Memory B cell (primary cell): ENCODE measurements around the gene ALK.

Experiments used
- ATAC-seq: fragments of 150-1000 bp; cut with Tn5 transposase; 2 replicates; pipeline ENCODE4 v1.10.0; 2021; ENCODE audit warnings: low read depth, mild to moderate bottlenecking, moderate library complexity
- DNase-seq, 2 donors: peaks; one replicate each; pipeline ENCODE4 v3.0.0; 2022; ENCODE audit warnings: low spot score in 2 of 2
- H3K27ac Mint-ChIP-seq: one replicate; pipeline ENCODE4 v1.8.0; 2022; ENCODE audit warnings: mild to moderate bottlenecking, moderate library complexity, mixed read lengths
- H3K27me3 Mint-ChIP-seq: one replicate; pipeline ENCODE4 v1.8.0; 2022; ENCODE audit warnings: mixed read lengths
- H3K36me3 Mint-ChIP-seq: one replicate; pipeline ENCODE4 v1.8.0; 2022; ENCODE audit warnings: mild to moderate bottlenecking, mixed read lengths
- H3K4me1 Mint-ChIP-seq: one replicate; pipeline ENCODE4 v1.8.0; 2022; ENCODE audit warnings: mixed read lengths
- H3K4me3 Mint-ChIP-seq: one replicate; pipeline ENCODE4 v1.8.0; 2022; ENCODE audit warnings: mild to moderate bottlenecking, moderate library complexity, mixed read lengths
- H3K9me3 Mint-ChIP-seq: one replicate; pipeline ENCODE4 v1.8.0; 2022; ENCODE audit warnings: mixed read lengths

The ALK gene

DNA sequence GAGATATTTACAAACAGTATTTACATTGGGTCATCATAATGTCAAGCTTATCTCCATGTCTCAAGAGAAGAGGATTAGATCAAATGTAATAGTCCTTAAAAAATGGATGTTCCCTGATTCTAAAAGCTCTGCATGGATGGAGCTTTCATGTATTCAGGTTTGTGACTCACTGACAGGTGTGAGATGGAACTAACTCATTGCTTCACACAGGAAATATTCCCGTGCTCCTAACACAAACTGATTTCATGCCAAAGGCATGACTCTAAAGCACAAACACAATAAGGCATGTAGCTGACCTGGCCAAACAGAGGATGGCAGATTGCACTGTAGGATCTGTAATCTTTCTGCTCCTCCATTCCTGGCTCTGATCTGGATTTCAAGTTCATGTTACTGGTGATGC is 110.0 kb downstream of the ALK start:
- H3K4me3 Mint-ChIP-seq: no peak overlapping the region
- H3K4me1 Mint-ChIP-seq: no peaks in the 10 kb centered on the region
- no peak for DNase-seq
- no peak for ATAC-seq
- H3K27me3 Mint-ChIP-seq: peaks cover 12% of the 10 kb centered on the region
- H3K27ac Mint-ChIP-seq: no peak overlapping the region
- H3K36me3 Mint-ChIP-seq: no peaks in the 10 kb centered on the region
- H3K9me3 Mint-ChIP-seq: no peaks in the 10 kb centered on the region

DNA sequence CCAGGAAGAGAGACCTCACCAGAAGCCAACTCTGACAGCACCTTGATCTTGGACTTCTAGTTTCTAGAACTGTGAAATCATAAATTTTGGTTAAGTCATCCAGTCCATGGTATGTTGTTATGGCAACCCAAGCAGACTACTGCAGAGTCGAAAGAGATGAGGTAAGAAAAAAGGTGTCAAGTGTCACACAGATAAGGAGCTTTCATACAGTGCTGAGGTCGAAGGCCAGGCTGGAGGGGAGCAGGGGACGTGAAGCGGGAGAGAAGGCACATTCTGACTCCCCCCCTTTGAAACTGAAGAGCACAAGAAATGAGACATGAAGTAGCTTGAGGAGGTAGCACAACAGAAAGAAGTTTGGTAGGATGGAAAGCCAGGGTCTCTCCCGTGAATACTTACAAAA is 110.4 kb downstream of the ALK start:
- ATAC-seq: no peak
- Mint-ChIP-seq H3K27me3 (peaks cover 14% of the 10 kb centered on the region), H3K9me3 (peaks cover 1% of the 10 kb centered on the region), H3K36me3 (no peaks in the 10 kb centered on the region), H3K4me1 (no peaks in the 10 kb centered on the region), H3K4me3 (no peak overlapping the region), H3K27ac (no peak overlapping the region)
- no peak for DNase-seq

DNA sequence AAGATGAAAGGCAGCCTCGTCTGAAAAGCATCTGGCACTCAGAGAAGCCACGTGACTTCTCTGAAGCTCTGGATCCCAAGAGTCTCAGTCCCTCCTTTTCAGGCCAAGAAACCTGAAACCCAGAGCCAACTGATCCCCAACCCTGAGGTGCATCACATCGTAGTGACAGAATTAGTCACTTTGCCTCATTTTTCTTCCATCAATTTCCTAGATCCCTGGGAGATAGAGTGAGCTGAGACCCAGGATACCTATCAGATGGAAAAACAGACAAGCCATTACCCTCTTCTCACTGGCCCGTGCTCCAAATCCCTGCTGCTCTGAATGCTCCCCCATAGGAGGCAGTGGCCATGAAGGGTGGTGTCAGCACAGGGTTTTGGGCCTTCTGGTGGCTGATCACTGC is 113.1 kb downstream of the ALK start:
- H3K27ac Mint-ChIP-seq: no peak overlapping the region
- H3K4me1 Mint-ChIP-seq: no peaks in the 10 kb centered on the region
- peaks cover 1% of the 10 kb centered on the region for H3K9me3 Mint-ChIP-seq
- ATAC-seq (no peak), DNase-seq (no peak)
- no peaks in the 10 kb centered on the region for H3K36me3 Mint-ChIP-seq
- H3K4me3 Mint-ChIP-seq: no peak overlapping the region
- peaks cover 16% of the 10 kb centered on the region for H3K27me3 Mint-ChIP-seq

DNA sequence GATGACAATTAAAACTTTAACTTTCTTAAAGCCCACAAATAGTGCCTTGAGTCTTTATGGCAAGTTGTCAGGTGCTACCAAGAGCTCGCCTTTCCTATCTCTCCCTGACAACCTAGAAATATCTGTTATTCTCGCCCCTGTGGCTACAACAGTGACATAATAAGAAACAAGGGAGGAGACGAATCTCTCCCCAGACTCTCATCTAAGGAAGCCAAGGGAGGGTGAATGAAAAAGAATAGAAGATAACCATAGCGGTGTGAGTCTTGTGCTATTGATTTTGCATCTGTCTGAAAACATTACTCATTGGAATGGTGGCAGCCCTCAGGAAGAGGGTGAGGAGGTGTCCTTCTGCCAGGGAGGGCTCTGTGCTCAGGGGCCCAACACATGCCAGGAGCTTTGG is 114.3 kb downstream of the ALK start:
- H3K27ac Mint-ChIP-seq: no peak overlapping the region
- DNase-seq (no peak), ATAC-seq (no peak)
- no peak overlapping the region for H3K4me3 Mint-ChIP-seq
- H3K27me3 Mint-ChIP-seq: peaks cover 14% of the 10 kb centered on the region
- no peaks in the 10 kb centered on the region for H3K36me3 Mint-ChIP-seq
- no peaks in the 10 kb centered on the region for H3K4me1 Mint-ChIP-seq
- H3K9me3 Mint-ChIP-seq: peaks cover 1% of the 10 kb centered on the region

DNA sequence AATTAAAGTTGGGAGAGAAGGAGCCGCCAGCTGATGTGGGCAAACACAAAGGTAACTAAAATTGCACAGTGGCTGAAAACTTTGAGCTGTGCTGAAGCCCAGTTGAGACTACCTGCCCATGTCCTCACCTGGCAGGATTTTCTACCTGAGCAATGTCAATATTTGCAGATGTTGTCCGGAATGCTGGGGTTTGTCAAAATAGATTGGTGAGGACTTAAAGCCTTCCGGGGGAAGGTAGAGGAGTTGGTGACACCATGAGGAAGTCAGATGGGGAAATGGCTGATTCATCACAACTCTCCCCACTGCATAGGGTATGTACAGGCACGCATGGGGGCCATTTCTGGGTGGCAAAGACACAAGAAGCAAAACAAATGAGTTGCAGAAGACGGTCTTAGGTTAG is 114.9 kb downstream of the ALK start:
- Mint-ChIP-seq H3K27ac (no peak overlapping the region), H3K9me3 (peaks cover 1% of the 10 kb centered on the region), H3K4me3 (no peak overlapping the region), H3K4me1 (no peaks in the 10 kb centered on the region), H3K27me3 (peaks cover 12% of the 10 kb centered on the region), H3K36me3 (no peaks in the 10 kb centered on the region)
- ATAC-seq: no peak
- DNase-seq: no peak

DNA sequence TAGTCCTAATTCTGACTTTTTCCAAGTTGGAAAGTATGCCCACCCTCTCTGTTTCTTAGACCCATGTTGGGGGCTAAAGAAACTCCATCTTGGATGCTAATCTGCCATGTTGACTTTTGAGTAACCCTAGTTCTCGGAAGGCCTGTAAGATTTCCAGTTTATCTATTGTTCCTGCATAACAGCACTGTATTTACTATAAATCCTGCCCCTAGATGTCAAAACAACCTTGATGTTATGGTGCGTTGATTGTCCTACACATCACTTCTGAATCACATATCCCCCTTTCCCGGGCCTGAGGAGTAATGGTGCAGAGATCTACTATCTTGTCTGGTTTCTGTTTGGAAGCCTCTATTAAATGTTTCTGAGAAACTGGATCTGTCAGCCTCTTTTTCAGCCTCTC is 116.7 kb downstream of the ALK start:
- no peak for ATAC-seq
- no peak overlapping the region for H3K4me3 Mint-ChIP-seq
- no peaks in the 10 kb centered on the region for H3K4me1 Mint-ChIP-seq
- H3K27me3 Mint-ChIP-seq: peaks cover 12% of the 10 kb centered on the region
- H3K36me3 Mint-ChIP-seq: no peaks in the 10 kb centered on the region
- no peak for DNase-seq
- no peak overlapping the region for H3K27ac Mint-ChIP-seq
- peaks cover 1% of the 10 kb centered on the region for H3K9me3 Mint-ChIP-seq

DNA sequence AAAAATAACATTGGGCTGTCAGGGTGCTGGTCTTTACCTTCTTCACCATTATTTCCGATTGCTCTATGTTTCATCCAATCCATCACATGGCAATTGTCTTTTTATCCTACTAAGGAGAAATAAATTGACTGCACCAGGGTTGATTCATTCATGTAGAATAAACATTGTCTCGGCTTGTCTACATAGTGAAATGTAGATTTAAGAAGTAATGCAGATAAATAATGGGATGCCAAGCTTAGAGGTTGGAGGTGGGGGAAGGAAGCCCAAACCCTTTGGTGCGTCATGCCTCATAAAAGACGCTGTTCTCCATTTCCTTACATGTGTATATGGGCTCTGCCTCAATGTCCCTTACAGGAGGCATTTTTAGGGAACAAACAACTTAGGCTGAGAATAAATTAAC is 117.8 kb downstream of the ALK start:
- ATAC-seq: no peak
- peaks cover 1% of the 10 kb centered on the region for H3K9me3 Mint-ChIP-seq
- no peak for DNase-seq
- peaks cover 11% of the 10 kb centered on the region for H3K27me3 Mint-ChIP-seq
- H3K36me3 Mint-ChIP-seq: no peaks in the 10 kb centered on the region
- H3K27ac Mint-ChIP-seq: no peak overlapping the region
- no peaks in the 10 kb centered on the region for H3K4me1 Mint-ChIP-seq
- H3K4me3 Mint-ChIP-seq: no peak overlapping the region

DNA sequence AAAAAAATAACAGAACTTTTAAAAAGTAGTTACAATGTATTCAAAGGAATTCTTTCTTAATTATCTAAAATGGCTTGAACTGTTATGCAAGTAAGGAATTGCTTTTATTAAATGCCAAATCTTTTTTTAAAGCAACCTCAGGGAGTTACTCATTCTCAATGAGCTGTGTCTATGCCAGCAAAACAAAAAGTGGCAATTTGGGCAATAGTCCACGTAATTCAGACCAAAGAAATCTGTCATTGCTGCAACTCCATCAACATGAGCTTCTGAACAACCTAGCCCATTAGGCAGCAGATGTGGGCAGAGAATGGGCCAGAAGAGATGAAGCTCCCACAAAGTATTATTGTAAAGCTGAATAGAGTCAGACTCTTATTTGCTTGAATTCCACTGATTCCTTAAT is 118.4 kb downstream of the ALK start:
- peaks cover 11% of the 10 kb centered on the region for H3K27me3 Mint-ChIP-seq
- no peak overlapping the region for H3K4me3 Mint-ChIP-seq
- no peaks in the 10 kb centered on the region for H3K36me3 Mint-ChIP-seq
- H3K4me1 Mint-ChIP-seq: no peaks in the 10 kb centered on the region
- DNase-seq (no peak), ATAC-seq (no peak)
- peaks cover 1% of the 10 kb centered on the region for H3K9me3 Mint-ChIP-seq
- no peak overlapping the region for H3K27ac Mint-ChIP-seq

DNA sequence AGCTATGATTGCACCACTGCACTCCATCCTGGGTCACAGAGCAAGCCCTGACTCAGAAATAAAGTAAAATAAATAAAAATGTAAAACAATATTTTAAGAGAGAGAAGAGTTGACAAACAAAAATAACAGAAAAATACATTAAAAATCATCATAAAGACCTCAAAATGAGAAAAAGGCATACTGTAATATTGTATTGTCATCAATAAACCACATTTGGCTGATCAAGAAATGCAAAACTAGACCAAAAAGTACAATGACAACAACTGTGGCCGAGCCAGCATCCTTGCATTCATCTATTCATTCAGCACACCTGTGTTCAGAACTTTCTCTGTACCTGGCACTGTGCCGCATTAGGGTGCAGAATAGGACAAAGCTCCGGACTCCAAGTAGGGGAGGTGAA is 121.8 kb downstream of the ALK start:
- no peaks in the 10 kb centered on the region for H3K9me3 Mint-ChIP-seq

DNA sequence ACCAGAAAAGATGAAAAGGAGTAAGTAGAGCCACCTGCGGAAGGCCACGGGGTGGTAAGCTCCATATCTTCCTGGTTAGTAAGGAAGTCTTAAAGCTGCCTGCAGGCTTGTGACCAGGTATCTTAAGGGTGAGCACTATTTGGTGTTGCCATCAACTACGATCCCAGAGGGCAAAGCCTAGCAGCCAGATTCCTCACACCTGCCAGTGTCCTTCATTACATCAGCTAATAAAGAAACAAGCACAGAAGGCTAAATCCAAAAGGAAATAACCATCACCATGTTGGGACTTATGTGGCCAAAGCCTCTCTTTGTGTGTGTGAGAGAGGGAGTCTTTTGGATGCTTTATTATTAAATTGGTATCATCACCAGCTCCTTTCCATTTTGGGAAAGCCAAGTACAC is 123.5 kb downstream of the ALK start:
- no peaks in the 10 kb centered on the region for H3K36me3 Mint-ChIP-seq
- H3K27me3 Mint-ChIP-seq: peaks cover 6% of the 10 kb centered on the region
- no peak overlapping the region for H3K4me3 Mint-ChIP-seq
- DNase-seq: no peak
- ATAC-seq: no peak
- no peaks in the 10 kb centered on the region for H3K4me1 Mint-ChIP-seq
- peaks cover 3% of the 10 kb centered on the region for H3K9me3 Mint-ChIP-seq
- H3K27ac Mint-ChIP-seq: no peak overlapping the region

More for the DNA sequence above, 121.8 kb downstream of the ALK start:
- no peak for DNase-seq
- no peak overlapping the region for H3K4me3 Mint-ChIP-seq
- ATAC-seq: no peak
- H3K4me1 Mint-ChIP-seq: no peaks in the 10 kb centered on the region
- H3K27ac Mint-ChIP-seq: no peak overlapping the region
- H3K36me3 Mint-ChIP-seq: no peaks in the 10 kb centered on the region
- H3K27me3 Mint-ChIP-seq: peaks cover 6% of the 10 kb centered on the region

DNA sequence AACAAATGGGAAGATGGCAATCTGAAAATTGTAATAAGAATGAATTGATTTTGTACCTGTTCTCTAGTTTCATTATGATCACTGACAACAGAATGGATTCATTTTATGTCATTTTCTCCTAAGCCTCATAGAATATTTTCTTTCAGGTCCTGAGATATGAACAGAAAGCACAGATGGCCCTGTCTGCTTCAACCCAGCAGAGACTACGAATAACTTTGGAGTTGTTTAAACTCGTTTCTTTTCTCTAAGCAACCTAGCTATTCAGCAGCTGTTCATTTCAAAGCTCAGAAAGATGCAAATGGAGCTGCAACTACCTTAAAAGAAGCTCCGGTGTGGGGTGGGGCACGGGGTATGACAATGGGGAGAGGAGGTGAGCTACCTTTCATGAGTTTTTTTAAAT is 124.9 kb downstream of the ALK start:
- Mint-ChIP-seq H3K4me1 (no peaks in the 10 kb centered on the region), H3K4me3 (no peak overlapping the region), H3K27ac (no peak overlapping the region), H3K9me3 (peaks cover 3% of the 10 kb centered on the region), H3K27me3 (peaks cover 5% of the 10 kb centered on the region), H3K36me3 (no peaks in the 10 kb centered on the region)
- no peak for ATAC-seq
- DNase-seq: no peak

DNA sequence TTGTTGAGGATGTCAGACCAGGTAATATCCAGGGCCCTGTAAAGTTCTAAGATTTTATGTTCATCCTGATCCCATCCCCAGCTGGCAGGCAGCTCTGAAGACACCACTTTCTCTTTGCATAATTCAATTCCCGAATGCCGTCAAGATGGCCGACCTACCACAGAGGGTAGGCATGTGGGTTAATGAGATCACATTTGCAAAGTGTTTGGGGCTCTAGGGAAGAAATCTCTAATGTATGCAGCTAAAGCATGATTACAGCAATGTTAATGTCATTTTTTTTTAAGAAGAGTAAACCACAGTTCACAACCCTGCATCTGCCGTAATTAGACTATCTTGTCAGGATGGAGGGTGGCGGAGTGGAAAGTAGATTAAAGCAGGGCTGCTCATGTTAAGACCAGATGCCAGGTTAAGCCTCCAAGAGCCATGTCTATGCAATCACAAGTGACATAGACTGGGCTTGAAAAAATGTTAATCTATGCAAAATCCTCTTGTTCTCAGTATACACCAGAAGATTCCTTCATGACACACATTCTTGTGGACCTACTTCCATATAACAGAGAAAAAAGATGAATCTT is 131.4 kb downstream of the ALK start:
- DNase-seq (no peak), ATAC-seq (no peak)
- peaks cover 3% of the 10 kb centered on the region for H3K9me3 Mint-ChIP-seq
- H3K27me3 Mint-ChIP-seq: peaks cover 5% of the 10 kb centered on the region
- H3K36me3 Mint-ChIP-seq: no peaks in the 10 kb centered on the region
- H3K4me3 Mint-ChIP-seq: no peak overlapping the region
- no peaks in the 10 kb centered on the region for H3K4me1 Mint-ChIP-seq
- H3K27ac Mint-ChIP-seq: no peak overlapping the region

DNA sequence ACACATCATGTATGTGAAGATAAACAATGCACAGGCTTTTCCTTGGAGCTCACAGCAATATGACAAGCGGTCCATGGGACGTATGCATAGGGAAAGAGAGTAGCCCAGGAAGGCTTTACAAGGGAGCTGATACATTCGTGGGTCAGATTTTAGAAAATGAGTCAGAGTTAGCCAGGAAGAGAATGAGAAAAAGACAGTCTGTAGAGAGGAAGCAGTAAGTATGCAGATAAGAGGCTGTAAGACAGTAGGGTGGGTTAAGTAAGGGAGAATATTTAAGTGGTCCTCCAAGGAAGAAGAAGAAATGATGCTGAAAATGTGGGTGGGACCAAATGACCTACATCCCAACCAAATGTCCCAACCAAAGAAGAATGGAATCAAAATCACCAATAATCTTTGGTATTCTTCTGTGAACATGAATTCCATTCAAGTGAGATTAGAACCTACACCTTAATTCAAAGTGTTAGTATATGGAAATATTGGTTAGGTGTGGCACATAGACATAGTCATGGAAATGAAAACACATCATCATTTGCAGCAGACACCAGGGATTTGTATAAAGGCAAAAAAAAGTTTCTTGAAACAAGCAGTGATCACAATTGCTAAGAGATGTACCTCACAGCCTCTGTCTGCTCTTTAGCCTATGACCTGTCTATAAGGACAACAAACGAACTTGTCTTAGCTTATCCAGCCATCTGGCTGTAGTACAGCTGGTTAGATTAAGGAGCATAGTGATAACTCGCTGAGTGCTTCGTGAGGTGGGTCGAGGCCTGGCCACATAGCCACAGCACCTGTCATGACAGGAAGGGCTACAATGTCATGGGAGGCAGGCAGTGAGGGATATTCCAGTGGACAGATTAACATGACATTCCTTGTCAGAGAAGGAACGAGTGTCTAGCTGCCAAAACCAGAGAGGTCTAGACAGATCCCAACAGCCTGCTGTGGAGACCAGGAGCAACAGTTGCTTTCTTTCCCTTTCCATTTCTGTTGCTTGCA is 133.6 kb downstream of the ALK start:
- no peaks in the 10 kb centered on the region for H3K9me3 Mint-ChIP-seq
- no peaks in the 10 kb centered on the region for H3K4me1 Mint-ChIP-seq
- H3K27me3 Mint-ChIP-seq: peaks cover 10% of the 10 kb centered on the region
- no peak for DNase-seq
- ATAC-seq: no peak
- H3K36me3 Mint-ChIP-seq: no peaks in the 10 kb centered on the region
- no peak overlapping the region for H3K4me3 Mint-ChIP-seq
- no peak overlapping the region for H3K27ac Mint-ChIP-seq

DNA sequence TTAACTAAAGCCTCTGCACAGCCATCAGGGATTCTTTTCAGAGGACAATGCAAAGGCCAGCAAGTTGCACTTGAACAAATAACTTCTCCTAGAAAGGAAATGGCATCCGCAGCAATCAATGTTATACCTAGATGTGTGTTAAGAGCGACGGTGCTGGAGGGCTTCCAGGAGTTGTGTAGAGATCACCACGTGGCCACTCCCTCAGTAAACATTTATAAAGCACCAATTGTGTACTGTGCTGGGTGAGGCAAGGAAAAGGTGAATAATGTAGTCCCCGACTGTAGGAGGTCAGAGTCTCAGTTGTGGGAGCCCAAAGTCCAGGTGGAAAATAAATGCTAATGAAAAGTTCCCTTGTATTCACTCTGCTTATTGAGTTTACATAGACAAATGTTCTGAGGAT is 135.0 kb downstream of the ALK start:
- H3K9me3 Mint-ChIP-seq: no peaks in the 10 kb centered on the region
- H3K4me3 Mint-ChIP-seq: no peak overlapping the region
- H3K27ac Mint-ChIP-seq: no peak overlapping the region
- ATAC-seq: no peak
- no peak for DNase-seq
- no peaks in the 10 kb centered on the region for H3K36me3 Mint-ChIP-seq
- H3K4me1 Mint-ChIP-seq: no peaks in the 10 kb centered on the region
- H3K27me3 Mint-ChIP-seq: peaks cover 12% of the 10 kb centered on the region

DNA sequence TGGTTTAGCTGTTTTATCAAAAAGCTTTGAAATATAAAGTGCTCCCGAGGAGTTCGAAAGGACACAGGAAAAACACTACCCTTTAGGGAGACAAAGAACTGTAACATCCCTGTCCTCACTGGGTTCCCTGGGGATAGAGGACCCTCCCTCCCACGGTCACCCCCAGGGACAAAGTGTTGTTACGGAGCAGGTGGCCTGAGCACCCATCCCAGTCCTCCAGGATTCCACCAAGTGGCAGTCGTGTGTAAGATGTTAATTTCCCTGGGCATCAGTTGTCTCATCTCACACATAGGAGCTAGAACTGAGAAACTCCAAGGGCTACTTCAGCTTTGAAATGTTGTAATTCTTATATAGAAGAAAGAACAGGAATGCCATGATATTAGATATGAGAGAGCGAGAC is 137.7 kb downstream of the ALK start:
- H3K27me3 Mint-ChIP-seq: peaks cover 12% of the 10 kb centered on the region

More for the DNA sequence above, 137.7 kb downstream of the ALK start:
- H3K36me3 Mint-ChIP-seq: no peaks in the 10 kb centered on the region
- no peak overlapping the region for H3K4me3 Mint-ChIP-seq
- H3K9me3 Mint-ChIP-seq: no peaks in the 10 kb centered on the region
- DNase-seq: no peak
- no peaks in the 10 kb centered on the region for H3K4me1 Mint-ChIP-seq
- no peak overlapping the region for H3K27ac Mint-ChIP-seq
- ATAC-seq: no peak
